Osteoblast (primary cell): ENCODE data around the gene STAMBP. TPM values are rescaled to one million over a fixed set of nuclear protein-coding genes. Genes with fewer than 3 reads are reported as not detected.

Experiments
- DNase-seq: peaks from one replicate; pipeline ENCODE4 v3.0.0; 2011; ENCODE audit warnings: low spot score, mixed read lengths; ENCODE audit not compliant: insufficient read length; ENCODE audit errors: missing footprints
- H2AFZ ChIP-seq: 2 replicates; pipeline ENCODE4 v1.6.0; 2011; ENCODE audit warnings: mild to moderate bottlenecking, low read length
- H3K27ac ChIP-seq: 2 replicates; pipeline ENCODE4 v1.5.1; 2011; ENCODE audit warnings: mild to moderate bottlenecking, low read depth, low read length, moderate library complexity
- H3K27me3 ChIP-seq: 2 replicates; pipeline ENCODE4 v1.6.0; 2012; ENCODE audit warnings: mild to moderate bottlenecking, control low read depth, inconsistent platforms, low read length, moderate library complexity; ENCODE audit not compliant: insufficient read depth
- H3K36me3 ChIP-seq: 2 replicates; pipeline ENCODE4 v1.5.1; 2011; ENCODE audit warnings: mild to moderate bottlenecking, low read length, control low read depth, moderate library complexity; ENCODE audit not compliant: insufficient read depth
- H3K4me1 ChIP-seq: 2 replicates; pipeline ENCODE4 v1.5.1; 2011; ENCODE audit warnings: mild to moderate bottlenecking, low read length, control low read depth, moderate library complexity; ENCODE audit not compliant: insufficient read depth
- H3K4me2 ChIP-seq: 2 replicates; pipeline ENCODE4 v1.6.0; 2011; ENCODE audit warnings: mild to moderate bottlenecking, low read length; ENCODE audit not compliant: insufficient read depth
- H3K4me3 ChIP-seq: fragments of 200-600 bp; sonication (generic); 3 replicates; pipeline ENCODE4 v1.5.1; 2012; ENCODE audit warnings: mild to moderate bottlenecking, low read length, inconsistent platforms; ENCODE audit not compliant: insufficient read depth
- H3K79me2 ChIP-seq: 2 replicates; pipeline ENCODE4 v1.6.0; 2012; ENCODE audit warnings: mild to moderate bottlenecking, low read length, control low read depth, inconsistent platforms; ENCODE audit not compliant: insufficient read depth
- H3K9me3 ChIP-seq: 2 replicates; pipeline ENCODE4 v1.5.1; 2011; ENCODE audit warnings: low read depth, low read length, control low read depth
- H4K20me1 ChIP-seq: 2 replicates; pipeline ENCODE4 v1.6.0; 2012; ENCODE audit warnings: mild to moderate bottlenecking, low read length, control low read depth; ENCODE audit not compliant: insufficient read depth
- CTCF ChIP-seq: IDR thresholded peaks from 2 replicates; pipeline ENCODE4 v1.5.1; 2011; ENCODE audit warnings: mild to moderate bottlenecking, low read depth, low read length, moderate library complexity; ENCODE audit errors: extremely low read depth
- total RNA-seq: library from RNA; depleted of rRNA; stranded (reverse); fragments of >200 nt; gene quantifications from 2 replicates; pipeline ENCODE4 v1.2.3, GENCODE V29; 2012

Gene STAMBP
- total RNA-seq, 1 donor = 23.2 TPM

GRCh38 chr2:73919596-73920228 is 91.0 kb downstream of the STAMBP start:
- Histone ChIP-seq H3K27me3 (peaks cover 60% of the 10 kb centered on the region), H3K27ac (no peak overlapping the region), H4K20me1 (no peaks in the 10 kb centered on the region), H3K36me3 (no peaks in the 10 kb centered on the region), H3K4me3 (no peak overlapping the region), H2AFZ (no peak overlapping the region), H3K79me2 (no peaks in the 10 kb centered on the region), H3K4me1 (no peaks in the 10 kb centered on the region), H3K4me2 (no peak overlapping the region), H3K9me3 (no peaks in the 10 kb centered on the region)
- no peak for DNase-seq
- TF ChIP-seq CTCF = no peak

GRCh38 chr2:73920577-73921545 is 92.1 kb downstream of the STAMBP start:
- H4K20me1 ChIP-seq = no peaks in the 10 kb centered on the region
- H3K36me3 ChIP-seq = no peaks in the 10 kb centered on the region
- DNase-seq = no peak
- no peak overlapping the region for H3K4me3 ChIP-seq
- H3K9me3 ChIP-seq = no peaks in the 10 kb centered on the region
- H3K27ac ChIP-seq = no peak overlapping the region
- H3K79me2 ChIP-seq = no peaks in the 10 kb centered on the region
- no peak overlapping the region for H3K4me2 ChIP-seq
- TF ChIP-seq CTCF = peak; percentile 40
- no peak overlapping the region for H2AFZ ChIP-seq
- peaks cover under 1% of the 10 kb centered on the region for H3K4me1 ChIP-seq
- H3K27me3 ChIP-seq = peaks cover 54% of the 10 kb centered on the region

- Histone ChIP-seq H3K4me1 (peaks cover 5% of the 10 kb centered on the region), H3K4me2 (no peak overlapping the region), H3K27ac (no peak overlapping the region), H3K36me3 (no peaks in the 10 kb centered on the region), H3K27me3 (peaks cover 49% of the 10 kb centered on the region), H3K79me2 (no peaks in the 10 kb centered on the region), H3K9me3 (no peaks in the 10 kb centered on the region), H2AFZ (no peak overlapping the region), H3K4me3 (no peak overlapping the region), H4K20me1 (no peaks in the 10 kb centered on the region)
- DNase-seq = no peak
- TF ChIP-seq CTCF = no peak
Observed at GRCh38 chr2:73921581-73921980, 92.8 kb downstream of the STAMBP start.

- H3K4me3 ChIP-seq = no peak overlapping the region
- peaks cover 9% of the 10 kb centered on the region for H3K79me2 ChIP-seq
- no peak overlapping the region for H3K4me2 ChIP-seq
- H3K36me3 ChIP-seq = no peaks in the 10 kb centered on the region
- no peaks in the 10 kb centered on the region for H4K20me1 ChIP-seq
- no peak overlapping the region for H3K27ac ChIP-seq
- no peak overlapping the region for H2AFZ ChIP-seq
- DNase-seq = no peak
- peaks cover 11% of the 10 kb centered on the region for H3K4me1 ChIP-seq
- H3K27me3 ChIP-seq = peaks cover 44% of the 10 kb centered on the region
- TF ChIP-seq CTCF = no peak
- H3K9me3 ChIP-seq = no peaks in the 10 kb centered on the region
Observed at GRCh38 chr2:73922681-73923080, 93.9 kb downstream of the STAMBP start.
